Left ventricle myocardium superior (tissue), 1 donor: ENCODE results near the gene CCSER2. TPM values are rescaled to one million over a fixed set of nuclear protein-coding genes. Genes with fewer than 3 reads are reported as not detected.
"Not testable (repeated sequence)": the region's sequence is repeated elsewhere in the genome, so short reads cannot be mapped to it uniquely, and the experiment has no call there.

Source experiments
- ATAC-seq: fragments of 200-7000 bp; cut with Tn5 transposase; one replicate; pipeline ENCODE4 v1.9.1; 2020; ENCODE audit warnings: mild to moderate bottlenecking, moderate library complexity
- DNase-seq: peaks from one replicate; pipeline ENCODE4 v3.0.0-alpha.2; 2020
- intact Hi-C: fragments of 100-400 bp; cut with micrococcal nuclease; formaldehyde crosslinking; loops from one replicate; pipeline ENCODE4 v1.11.0; 2022
- total RNA-seq: library from RNA; stranded (reverse); fragmentation: NEBNext Ultra II Directional; extraction: Animal tissue kit (Norgen Biotek cat#: 25700); gene quantifications from one replicate; pipeline ENCODE4 v1.2.1, GENCODE V29; 2021
- donor health status: DM: no; HTN: yes; CAD: no; lungs with severe emphysema.

Gene CCSER2
- total RNA-seq, 1 donor from 2014 or later, result 163 TPM

GRCh38 chr10:84423719-84424118 lies 95.3 kb downstream of the CCSER2 start:
- intact Hi-C loops, result no loop called here
- ATAC-seq, result no peak
- no peak for DNase-seq

- DNase-seq, result peak; percentile 84
- intact Hi-C loops, result no loop called here
Measured at GRCh38 chr10:84424731-84425167, 96.4 kb downstream of the CCSER2 start.

GRCh38 chr10:84427903-84428650 lies 99.7 kb downstream of the CCSER2 start:
- ATAC-seq (peak; percentile 44), DNase-seq (no peak)
- intact Hi-C loops, result no loop called here

More at GRCh38 chr10:84424731-84425167, 96.4 kb downstream of the CCSER2 start:
- peak; percentile 99 for ATAC-seq

GRCh38 chr10:84428711-84429110 lies 100.3 kb downstream of the CCSER2 start:
- intact Hi-C loops, result no loop called here
- no peak for DNase-seq

GRCh38 chr10:84429926-84430520 lies 101.6 kb downstream of the CCSER2 start:
- DNase-seq (peak; percentile 49), ATAC-seq (peak; percentile 34)
- intact Hi-C loops, result no loop called here

More at GRCh38 chr10:84428711-84429110, 100.3 kb downstream of the CCSER2 start:
- ATAC-seq, result no peak

GRCh38 chr10:84432891-84433290 lies 104.5 kb downstream of the CCSER2 start:
- intact Hi-C loops, result no loop called here
- DNase-seq, result no peak
- no peak for ATAC-seq

GRCh38 chr10:84440781-84441180 lies 112.4 kb downstream of the CCSER2 start:
- intact Hi-C loops, result no loop called here
- DNase-seq (no peak), ATAC-seq (peak; percentile 49)

- peak; percentile 97 for ATAC-seq
- DNase-seq, result no peak
Measured at GRCh38 chr10:84447701-84448400, 119.5 kb downstream of the CCSER2 start.

GRCh38 chr10:84449351-84449750 lies 121.0 kb downstream of the CCSER2 start:
- intact Hi-C loops, ATAC-seq, DNase-seq: not testable (repeated sequence)

More at GRCh38 chr10:84447701-84448400, 119.5 kb downstream of the CCSER2 start:
- intact Hi-C loops, result no loop called here

- intact Hi-C loops, result no loop called here
- DNase-seq, result no peak
- no peak for ATAC-seq
Measured at GRCh38 chr10:84452003-84452402, 123.6 kb downstream of the CCSER2 start.

GRCh38 chr10:84453303-84453702 lies 124.9 kb downstream of the CCSER2 start:
- intact Hi-C loops, result no loop called here
- DNase-seq (no peak), ATAC-seq (no peak)

GRCh38 chr10:84456126-84456525 lies 127.7 kb downstream of the CCSER2 start:
- intact Hi-C loops, result no loop called here
- ATAC-seq (no peak), DNase-seq (no peak)

GRCh38 chr10:84460520-84460919 lies 132.1 kb downstream of the CCSER2 start:
- no peak for DNase-seq
- intact Hi-C loops, result no loop called here
- no peak for ATAC-seq

- intact Hi-C loops, result no loop called here
- no peak for ATAC-seq
- no peak for DNase-seq
Measured at GRCh38 chr10:84469470-84469869, 141.1 kb downstream of the CCSER2 start.

GRCh38 chr10:84473136-84473535 lies 144.7 kb downstream of the CCSER2 start:
- DNase-seq (no peak), ATAC-seq (no peak)
- intact Hi-C loops, result no loop called here

- intact Hi-C loops, result no loop called here
- no peak for ATAC-seq
Measured at GRCh38 chr10:84477398-84478128, 149.2 kb downstream of the CCSER2 start.

GRCh38 chr10:84478151-84478550 lies 149.8 kb downstream of the CCSER2 start:
- DNase-seq, result no peak
- intact Hi-C loops, result no loop called here
- ATAC-seq, result no peak

More at GRCh38 chr10:84477398-84478128, 149.2 kb downstream of the CCSER2 start:
- no peak for DNase-seq

GRCh38 chr10:84478679-84479078 lies 150.3 kb downstream of the CCSER2 start:
- no peak for ATAC-seq
- intact Hi-C loops, result no loop called here

GRCh38 chr10:84484541-84484940 lies 156.2 kb downstream of the CCSER2 start:
- ATAC-seq (no peak), DNase-seq (no peak)
- intact Hi-C loops, result no loop called here

More at GRCh38 chr10:84478679-84479078, 150.3 kb downstream of the CCSER2 start:
- no peak for DNase-seq
